Fibroblast of mammary gland (primary cell): Measurements from ENCODE around the gene MED23.
"Not testable (repeated sequence)": the region's sequence is repeated elsewhere in the genome, so short reads cannot be mapped to it uniquely, and the experiment has no call there.

Experiments used
- DNase-seq: peaks from one replicate; pipeline ENCODE4 v3.0.0-alpha.2; 2010; ENCODE audit warnings: low read depth
- H3K4me3 ChIP-seq: 2 replicates; pipeline ENCODE4 v1.5.1; 2011; ENCODE audit warnings: low read depth, mild to moderate bottlenecking, low read length, moderate library complexity; ENCODE audit not compliant: control insufficient read depth
- CTCF ChIP-seq: conservative IDR thresholded peaks from 2 replicates; pipeline ENCODE4 v1.5.1; 2011; ENCODE audit warnings: low read depth, low read length, inconsistent platforms; ENCODE audit not compliant: control insufficient read depth, insufficient read depth

The MED23 gene

GRCh38 chr6:131552572-131552971 is 75.5 kb downstream of the MED23 start:
- H3K4me3 ChIP-seq = no peak overlapping the region
- no peak for TF ChIP-seq CTCF
- DNase-seq = no peak

DNA sequence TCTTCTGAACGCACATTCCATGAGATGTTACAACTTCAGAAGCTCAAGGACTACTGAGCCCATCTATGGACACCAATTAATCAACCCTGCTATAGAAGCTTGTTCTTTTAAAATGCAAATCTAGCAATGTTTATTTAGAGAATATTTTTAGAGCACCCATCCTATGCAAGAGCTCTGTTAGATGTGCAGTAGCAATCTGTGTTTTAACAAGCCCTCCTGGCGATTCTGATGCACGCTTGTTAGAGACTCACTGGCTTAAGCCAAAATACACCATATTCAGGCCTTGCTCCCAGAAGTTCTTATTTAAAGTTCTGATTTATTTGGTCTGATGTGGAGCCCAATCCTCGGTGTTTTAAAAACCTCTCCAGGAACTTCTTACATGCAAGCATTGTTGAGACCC is 76.1 kb downstream of the MED23 start:
- no peak overlapping the region for H3K4me3 ChIP-seq
- DNase-seq = no peak
- TF ChIP-seq CTCF = no peak

GRCh38 chr6:131549811-131550210 is 78.2 kb downstream of the MED23 start:
- DNase-seq = no peak
- no peak overlapping the region for H3K4me3 ChIP-seq
- TF ChIP-seq CTCF = no peak

- no peak overlapping the region for H3K4me3 ChIP-seq
- peak; percentile 8 for DNase-seq
- no peak for TF ChIP-seq CTCF
Measured at GRCh38 chr6:131548441-131548840, 79.6 kb downstream of the MED23 start.

GRCh38 chr6:131547488-131547887 is 80.6 kb downstream of the MED23 start:
- no peak for TF ChIP-seq CTCF
- H3K4me3 ChIP-seq = no peak overlapping the region
- DNase-seq = no peak

GRCh38 chr6:131545317-131545716 is 82.7 kb downstream of the MED23 start:
- no peak for DNase-seq
- no peak for TF ChIP-seq CTCF

DNA sequence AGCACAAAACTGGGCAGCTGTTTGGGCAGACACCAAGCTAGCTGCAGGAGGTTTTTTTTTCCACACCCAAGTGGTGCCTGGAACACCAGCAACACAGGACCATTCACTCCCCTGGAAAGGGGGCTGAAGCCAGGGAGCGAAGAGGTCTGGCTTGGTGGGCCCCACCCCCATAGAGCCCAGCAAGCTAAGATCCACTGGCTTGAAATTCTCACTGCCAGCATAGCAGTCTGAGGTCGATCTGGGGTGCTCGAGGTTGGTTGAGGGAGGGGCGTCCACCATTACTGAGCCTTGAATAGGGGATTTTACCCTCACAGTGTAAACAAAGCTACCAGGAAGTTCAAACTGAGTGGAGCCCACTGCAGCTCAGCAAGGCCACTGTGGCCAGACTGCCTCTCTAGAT is 89.4 kb downstream of the MED23 start:
- not testable (repeated sequence) for DNase-seq, H3K4me3 ChIP-seq

More at GRCh38 chr6:131545317-131545716, 82.7 kb downstream of the MED23 start:
- H3K4me3 ChIP-seq = no peak overlapping the region
